Stimulated activated naive CD4-positive, alpha-beta T cell treated with Interleukin-2 at 50 U/mL for 16 hours (primary cell): Measurements from ENCODE around the gene AKIRIN1.
"Not testable (repeated sequence)": the region's sequence is repeated elsewhere in the genome, so short reads cannot be mapped to it uniquely, and the experiment has no call there.

Experiments used
- DNase-seq: peaks from one replicate; lab custom pipeline; 2025; lab: John Stamatoyannopoulos, UW

The AKIRIN1 gene

DNA sequence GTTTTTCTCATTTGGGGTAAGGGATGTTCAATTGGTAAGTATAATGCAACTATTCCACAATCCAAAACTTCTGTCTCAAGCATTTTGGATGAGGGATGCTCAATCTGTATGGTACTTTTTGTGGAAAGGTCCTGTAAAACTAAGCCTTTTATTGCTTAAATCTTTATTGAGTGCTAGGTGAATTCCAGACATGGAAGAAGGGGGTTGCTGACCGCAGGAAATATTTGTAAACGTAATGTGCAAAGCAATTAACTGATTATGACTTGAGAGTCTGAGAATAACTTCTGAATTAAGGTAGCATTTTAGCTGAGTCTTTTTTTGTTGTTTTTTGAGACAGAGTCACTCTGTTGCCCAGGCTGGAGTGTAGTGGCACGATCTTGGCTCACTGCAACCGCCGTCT is 3.1 kb downstream of the AKIRIN1 start:
- no peak for DNase-seq

DNA sequence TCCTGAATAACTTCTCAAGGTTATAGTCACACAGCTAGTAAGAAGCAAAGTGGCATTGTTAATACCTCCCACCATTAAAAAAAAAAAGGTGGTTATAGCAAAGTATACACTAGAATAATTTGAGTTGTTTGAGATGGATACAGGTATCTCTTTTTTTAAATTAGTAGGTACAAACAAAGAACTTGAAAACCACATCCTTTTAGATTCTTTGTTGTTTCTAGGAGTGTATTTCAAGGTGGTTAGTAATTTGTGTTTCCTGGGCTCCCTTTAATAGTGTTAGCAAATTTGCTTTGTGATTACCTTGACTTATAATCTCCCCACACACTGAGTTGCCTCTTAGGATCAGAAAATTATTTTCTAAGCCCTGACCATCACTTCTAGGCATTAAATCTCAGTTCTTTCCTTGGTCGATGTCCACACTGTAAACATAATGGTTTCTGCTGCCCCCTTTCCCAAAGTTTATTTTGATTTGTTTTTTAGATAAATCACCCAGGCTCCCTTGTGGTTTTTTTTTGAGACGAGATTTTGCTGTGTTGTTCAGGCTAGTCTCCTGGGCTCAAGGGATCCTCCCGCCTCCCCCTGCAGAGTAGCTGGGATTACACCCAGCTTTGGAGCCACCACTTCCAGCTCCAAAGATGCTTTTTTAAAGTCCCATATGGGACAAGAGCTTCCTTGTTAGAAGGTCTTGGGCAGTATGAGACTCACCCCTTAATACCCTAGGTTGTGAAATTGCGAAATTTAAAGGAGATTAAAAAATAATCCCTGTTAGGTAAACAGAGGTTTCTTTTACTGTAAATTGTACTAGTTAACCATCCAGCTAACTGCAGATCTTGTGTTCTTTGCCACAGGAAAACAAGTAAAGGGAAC is 6.2 kb downstream of the AKIRIN1 start:
- no peak for DNase-seq

DNA sequence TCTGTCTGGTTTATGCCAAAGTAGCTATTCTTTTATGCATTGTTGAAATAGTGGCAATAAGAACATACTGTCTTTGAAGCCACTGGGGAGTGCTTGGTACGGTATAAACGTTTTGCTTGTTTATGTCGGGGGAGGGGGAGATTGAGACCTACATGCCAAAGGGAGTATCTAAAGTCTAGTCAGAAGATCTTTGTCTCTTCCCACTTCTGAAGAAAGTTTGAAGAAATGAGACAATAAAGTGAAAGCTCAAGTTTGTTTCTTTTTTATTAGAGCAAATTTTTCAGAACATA is 6.8 kb downstream of the AKIRIN1 start:
- no peak for DNase-seq

DNA sequence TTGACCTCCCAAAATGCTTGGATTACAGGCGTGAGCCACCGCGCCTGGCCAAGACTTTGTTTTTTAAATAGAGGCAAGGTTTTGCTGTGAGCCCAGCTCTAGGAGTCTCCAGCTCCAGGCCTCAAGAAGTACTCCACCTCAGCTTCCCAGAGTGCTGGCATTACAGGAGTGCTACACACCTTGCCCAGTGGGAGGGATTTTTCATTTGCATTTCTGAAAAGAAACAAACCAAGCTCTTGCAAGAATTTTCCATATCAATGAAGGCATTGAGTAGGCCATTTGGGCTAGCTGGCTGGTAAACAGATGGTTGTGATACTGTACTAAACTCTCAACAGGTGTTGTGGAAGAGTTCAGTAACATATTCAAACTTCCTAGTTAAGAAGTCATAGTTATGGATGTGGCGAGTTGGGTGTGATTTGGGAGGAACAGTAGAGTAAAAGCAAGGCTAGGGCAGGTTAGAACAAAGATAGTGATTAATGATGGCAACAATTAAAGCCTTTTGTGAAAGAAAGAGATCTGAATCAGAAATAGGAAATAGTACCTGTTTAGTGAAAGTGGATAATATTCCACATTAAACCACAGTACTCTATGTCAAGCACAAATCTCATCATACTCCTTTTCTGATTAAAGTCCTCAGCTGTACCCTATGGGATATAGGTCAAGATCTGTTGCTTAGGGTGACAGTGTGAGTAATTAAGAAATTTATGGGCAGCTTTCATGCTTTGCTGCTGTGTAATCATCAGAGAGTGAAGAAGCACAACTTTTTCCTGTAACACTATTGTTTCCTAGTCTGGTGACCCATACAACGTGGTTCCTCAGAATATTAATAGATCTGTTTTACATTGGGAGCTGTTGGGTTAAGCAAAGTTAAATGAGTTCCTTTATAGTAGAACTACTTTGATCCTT is 10.7 kb downstream of the AKIRIN1 start:
- no peak for DNase-seq

DNA sequence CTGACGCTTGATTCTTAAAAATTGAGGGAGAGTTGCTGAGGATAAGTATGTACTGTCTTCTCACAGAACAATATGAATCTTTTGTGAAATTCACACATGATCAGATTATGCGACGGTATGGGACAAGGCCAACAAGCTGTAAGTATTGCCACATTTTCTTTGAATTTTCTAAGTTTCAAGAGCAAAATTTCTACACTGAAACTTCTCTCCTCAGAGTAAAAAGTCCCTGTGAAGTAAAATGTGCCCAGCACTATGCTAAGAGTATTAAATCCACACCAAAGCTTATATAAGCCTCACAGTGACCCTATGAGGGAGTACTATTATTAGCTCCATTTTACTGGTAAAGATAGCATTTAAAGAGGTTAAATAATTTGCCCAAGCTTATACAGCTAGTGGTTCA is 12.2 kb downstream of the AKIRIN1 start:
- no peak for DNase-seq

DNA sequence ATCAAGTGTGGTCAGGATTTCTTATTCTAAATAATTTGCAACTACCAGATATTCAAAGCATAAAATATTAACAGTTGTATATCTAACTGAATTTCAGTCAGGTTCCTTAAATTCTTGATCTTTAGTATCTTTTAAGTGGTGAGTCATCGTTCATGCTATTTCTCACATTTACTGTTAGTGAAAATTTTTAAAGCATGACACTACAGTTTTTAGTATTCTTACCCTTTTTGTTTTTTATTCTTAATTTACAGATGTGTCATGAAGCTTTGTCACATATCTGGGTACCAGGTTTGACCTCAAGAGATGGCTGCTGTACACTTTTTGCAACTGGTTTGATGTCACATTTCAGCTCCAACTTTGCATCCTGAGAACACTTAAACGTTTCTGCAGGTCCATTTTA is 12.7 kb downstream of the AKIRIN1 start:
- DNase-seq: no peak

DNA sequence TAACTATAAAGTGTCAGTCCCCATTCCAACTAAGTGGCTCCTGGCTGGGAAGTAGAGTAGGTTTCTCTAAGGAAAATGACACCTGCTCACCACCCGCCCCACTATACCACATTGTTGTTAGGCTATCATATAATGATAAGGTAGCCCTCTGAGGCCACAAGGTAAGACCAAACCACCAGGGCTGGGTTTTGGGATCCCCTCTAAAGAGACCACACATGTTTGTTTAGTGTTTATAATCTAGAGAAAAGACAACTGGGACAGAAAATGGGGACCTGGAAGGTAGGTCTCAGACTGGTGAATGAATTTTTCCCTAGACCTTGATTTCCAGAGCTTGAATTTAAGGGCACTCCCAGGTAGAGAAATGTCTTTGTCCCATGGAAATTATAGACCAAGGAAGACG is 15.2 kb downstream of the AKIRIN1 start:
- DNase-seq: no peak

DNA sequence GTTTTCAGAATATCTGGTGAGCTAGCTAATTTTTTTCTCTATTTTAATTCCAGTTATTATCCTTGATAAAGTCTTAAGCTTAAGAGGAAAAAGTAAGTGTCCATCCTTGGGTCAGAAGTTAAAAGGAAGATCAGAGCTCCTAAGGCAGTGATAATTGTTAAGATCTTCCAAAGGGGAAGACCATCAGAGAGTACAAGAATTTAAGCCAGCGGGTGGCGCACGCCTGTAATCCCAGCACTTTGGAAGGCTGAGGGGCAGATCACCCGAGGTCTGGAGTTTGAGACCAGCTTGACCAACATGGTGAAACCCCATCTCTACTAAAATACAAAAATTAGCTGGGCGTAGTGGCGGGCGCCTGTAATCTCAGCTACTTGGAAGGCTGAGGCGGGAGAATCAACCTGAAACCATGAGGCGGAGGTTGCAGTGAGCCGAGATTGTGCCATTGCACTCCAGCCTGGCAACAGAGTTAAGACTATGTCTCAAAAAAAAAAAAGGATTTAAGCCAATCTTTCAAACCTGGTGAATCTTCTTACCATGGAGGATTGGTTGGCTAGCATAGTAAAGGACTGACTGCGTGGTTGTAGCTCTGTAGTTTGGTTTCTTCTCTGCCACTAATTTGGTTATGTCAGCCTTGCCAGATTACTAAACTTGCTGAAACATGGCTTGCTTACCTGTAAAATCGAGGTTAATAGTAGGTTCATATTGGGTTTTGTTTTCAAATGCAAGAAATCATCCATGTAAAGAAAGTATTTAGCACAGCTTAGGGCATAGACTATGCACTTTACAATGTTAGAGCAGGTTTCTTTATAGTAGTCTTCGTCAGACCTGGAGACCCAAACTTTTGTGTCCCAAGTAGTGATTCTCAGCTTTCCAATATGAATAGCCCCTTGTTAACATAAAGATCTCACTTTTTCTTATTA is 15.9 kb downstream of the AKIRIN1 start:
- DNase-seq: no peak

DNA sequence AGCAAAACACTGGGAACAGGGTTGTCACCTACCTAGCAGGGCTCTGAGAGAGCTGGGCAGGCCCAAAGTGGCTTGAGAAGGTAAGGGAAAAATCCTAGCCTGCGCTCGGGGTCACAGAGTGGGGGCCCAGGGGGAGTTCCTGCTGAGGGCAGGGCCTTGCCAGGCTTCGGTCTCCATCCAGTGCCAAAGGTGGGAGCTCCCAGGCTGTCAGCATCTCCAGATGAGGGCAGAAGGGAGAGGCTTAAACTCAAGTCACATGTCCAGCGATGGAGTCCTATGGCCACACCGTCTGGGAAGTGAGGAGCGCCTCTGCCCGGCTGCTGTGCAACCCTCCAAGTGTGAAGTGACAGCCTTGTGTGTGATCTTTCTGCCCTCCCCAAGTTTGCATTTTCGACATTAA is 23.9 kb downstream of the AKIRIN1 start:
- not testable (repeated sequence) for DNase-seq

DNA sequence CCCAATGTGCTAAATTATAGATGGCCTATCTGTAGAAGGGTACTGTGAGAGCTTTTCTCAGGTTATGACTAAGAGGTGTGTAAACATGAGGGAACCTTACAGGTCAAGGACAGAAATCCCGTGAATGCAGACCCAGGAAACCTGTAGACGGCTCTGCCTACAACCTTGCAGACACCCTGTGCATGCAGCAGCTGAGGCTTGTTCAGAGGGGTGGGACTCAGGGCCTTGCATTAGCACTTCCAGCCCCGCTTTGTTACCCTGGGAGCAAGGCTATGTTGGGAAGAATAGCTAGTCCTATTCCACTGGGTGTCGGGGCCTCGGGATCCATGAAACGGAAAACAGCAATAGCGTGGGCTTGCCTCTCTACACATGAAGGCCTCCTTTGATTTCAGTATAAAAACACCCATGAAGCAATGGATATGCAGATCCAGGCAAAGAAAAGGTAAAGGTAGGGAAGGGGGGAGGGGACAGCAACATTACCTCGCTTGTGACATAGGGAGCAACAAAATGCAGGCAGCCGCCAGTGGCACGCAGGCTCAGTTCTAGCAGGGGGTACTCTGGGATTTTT is 25.6 kb downstream of the AKIRIN1 start:
- no peak for DNase-seq

DNA sequence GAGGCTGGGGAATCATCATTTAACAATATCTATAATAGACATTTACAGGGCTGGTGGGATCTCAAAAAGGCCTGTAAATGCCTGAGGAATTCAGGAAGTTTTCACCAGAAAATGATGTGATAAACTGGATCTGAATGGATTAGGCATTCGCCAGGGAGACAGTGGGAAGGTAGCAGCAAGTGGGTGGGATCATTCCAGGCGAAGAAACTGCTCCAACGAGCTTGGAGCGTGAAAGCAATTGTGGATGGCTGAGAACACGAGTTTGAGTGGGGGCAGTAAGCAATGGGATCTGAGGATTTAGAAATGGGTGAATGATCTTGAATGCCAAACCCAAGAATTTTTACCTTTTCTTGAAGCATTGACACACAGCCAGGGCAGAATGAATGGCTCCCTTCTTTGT is 26.2 kb downstream of the AKIRIN1 start:
- DNase-seq: no peak

DNA sequence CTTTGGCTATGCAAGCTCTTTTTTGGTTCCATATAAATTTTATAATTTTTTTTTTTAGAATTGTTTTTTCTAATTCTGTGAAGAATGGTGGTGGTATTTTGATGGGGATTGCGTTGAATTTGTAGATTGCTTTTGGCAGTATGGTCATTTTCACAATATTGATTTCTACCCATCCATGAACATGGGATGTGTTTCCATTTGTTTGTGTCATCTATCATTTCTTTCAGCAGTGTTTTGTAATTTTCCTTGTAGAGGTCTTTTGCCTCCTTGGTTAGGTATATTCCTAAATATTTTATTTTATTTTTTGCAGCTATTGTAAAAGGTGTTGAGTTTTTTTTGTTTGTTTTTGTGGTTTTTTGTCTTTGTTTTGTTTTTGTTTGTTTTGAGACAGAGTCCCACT is 29.4 kb downstream of the AKIRIN1 start:
- DNase-seq: not testable (repeated sequence)

DNA sequence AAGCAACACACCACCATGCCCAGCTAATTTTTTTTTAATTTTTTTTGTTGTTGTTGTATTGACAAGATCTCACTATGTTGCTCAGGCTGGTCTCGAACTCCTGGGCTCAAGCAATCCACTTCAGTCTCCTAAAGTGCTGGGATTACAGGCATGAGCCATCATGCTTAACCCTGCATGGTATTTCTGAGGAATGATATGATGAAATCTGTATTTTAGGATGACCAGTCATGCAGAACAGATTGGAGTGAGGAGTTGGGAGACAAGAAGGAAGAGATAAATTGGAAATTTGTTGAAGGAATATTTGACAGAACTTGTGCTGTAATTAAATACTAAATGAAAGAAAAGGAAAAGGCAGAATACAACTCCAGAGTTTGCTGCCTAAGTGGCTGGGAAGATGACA is 30.4 kb downstream of the AKIRIN1 start:
- no peak for DNase-seq

DNA sequence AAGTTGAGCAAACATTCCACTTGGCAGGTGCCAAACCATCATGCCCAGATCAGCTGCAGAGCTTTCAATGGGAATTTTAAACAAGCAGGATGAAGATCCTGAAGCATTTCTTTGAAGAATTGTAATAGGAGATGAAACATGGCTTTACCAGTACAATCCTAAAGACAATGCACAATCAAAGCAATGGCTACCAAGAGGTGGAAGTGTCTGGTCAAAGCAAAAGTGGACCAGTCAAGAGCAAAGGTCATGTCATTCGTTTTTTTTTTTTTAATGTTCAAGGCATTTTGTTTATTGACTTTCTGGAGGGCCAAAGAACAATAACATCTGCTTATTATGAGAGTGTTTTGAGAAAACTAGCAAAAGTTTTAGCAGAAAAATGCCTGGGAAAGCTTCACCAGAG is 32.1 kb downstream of the AKIRIN1 start:
- no peak for DNase-seq

DNA sequence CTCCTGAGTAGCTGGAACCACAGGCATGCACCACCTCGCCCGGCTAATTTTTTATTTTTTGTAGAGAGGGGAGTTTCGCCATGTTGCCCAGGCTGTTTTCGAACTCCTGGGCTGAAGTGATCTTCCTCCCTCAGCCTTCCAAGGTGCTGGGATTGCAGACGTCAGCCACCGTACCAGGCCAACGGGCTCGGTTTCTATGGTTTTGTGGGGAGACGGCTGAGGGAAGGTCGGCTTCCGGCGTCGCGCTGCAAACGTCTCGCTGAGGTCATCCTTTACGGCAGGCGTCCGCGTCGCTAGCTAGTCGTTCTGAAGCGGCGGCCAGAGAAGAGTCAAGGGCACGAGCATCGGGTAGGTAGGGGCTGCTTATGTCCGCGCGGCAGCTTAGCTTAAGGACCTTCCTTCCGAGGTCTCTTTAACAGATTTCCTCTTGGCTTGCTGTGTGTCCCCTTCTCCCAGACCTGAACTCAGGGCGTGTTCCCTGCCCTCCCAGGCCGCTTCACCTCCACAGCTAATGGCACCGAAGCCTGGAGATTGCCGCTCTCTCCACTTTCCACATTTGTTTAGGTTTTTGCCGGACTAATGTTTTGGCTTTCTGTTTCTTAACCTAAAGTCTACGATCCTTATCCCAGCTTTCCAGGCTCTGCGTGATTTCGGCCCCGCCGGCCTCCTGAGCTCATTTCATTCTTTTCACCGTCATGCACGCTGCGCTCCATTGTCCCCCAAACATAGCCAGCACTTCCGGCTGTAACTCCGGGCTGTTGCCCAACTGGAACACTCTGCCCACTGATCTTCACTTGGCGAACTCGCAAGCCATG is 35.2 kb downstream of the AKIRIN1 start, which contains the start of gene NDUFS5:
TSS of gene NDUFS5 (plus strand) at position 300 of the 815 bp plus-strand sequence. CDS start 2,375 bp downstream, outside the sequence.
- peak; percentile 78 for DNase-seq

DNA sequence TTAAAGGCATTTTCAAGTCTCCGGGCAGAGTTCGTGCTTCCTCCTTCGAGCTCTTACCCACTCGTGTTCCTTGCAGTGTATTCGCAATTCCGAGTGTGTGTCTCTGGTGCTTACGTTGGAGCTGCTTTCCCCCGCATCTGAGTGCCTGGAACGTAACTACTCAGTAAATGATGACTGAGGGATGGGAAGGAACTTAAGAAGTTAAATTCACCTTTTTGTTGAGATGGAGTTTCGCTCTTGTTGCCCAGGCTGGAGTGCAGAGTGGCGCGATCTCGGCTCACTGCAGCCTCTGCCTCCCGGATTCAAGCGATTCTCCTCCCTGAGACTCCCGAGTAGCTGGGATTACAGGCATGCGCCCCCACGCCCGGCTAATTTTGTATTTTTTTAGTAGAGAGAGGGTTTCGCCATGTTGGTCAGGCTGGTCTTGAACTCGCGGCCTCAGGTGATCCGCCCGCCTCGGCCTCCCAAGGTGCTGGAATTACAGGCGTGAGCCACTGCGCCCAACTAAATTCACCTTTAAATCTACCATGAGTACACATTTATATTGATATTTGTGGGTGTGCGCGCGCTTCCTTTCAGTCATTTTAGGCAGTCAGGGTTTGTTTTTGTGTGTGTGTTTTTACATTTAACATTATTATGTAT is 35.9 kb downstream of the AKIRIN1 start:
- DNase-seq: no peak

DNA sequence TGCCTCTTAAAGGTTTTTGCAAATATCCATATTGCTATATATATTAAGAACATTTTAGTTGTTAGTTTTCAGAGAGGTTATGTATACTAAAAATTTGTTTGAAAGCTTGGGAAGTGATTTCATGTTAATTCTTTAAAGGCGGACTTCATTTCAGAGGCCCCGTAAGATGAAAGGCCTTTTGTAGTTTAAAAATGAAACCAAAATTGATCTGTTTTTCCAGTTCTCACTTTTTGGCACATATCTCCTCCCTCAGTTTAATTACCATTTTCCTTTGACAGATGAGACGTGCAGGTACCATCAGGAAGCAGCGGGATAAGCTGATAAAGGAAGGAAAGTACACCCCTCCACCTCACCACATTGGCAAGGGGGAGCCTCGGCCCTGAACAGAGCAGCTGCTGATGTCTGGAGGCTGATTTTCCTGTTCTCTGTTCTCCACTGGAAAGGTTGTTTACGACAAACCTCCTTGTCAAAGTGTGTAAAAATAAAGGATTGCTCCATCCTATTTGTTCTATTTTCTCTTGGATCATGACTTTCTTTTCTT is 43.1 kb downstream of the AKIRIN1 start:
- DNase-seq: no peak

DNA sequence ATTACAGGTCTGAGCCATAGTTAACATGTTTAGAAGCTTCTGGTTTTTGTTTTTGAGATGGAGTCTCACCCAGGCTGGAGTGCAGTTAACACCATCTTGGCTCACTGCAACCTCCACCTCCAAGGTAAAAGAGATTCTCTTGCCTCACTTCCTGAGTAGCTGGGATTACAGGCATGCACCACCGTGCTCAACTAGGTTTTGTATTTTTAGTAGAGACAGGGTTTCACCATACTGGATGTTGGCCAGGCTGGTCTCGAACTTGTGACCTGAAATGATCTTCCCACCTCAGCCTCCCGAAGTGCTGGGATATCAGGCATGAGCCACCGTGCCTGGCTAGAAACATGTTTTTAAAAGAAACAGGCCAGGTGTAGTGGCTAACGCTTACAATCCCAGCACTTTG is 45.6 kb downstream of the AKIRIN1 start:
- no peak for DNase-seq

DNA sequence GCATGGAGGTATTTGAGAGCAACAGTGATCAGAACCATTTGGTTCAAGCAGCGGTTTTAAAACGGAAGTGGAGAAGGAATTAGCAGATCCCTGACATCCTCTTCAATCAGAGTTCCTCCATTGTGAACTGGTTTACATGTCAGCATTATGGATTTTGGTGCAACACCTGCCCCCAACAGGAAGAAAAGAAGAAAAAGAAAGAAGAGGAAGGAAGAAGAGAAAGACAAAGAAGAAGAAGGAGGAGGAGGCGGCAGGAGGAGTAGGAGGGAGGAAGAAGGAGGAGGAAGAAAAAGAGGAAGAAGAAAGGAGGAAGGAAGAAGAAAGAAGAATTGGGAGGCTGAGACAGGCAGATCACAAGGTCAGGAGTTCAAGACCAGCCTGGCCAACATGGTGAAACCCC is 52.4 kb downstream of the AKIRIN1 start:
- DNase-seq: no peak

DNA sequence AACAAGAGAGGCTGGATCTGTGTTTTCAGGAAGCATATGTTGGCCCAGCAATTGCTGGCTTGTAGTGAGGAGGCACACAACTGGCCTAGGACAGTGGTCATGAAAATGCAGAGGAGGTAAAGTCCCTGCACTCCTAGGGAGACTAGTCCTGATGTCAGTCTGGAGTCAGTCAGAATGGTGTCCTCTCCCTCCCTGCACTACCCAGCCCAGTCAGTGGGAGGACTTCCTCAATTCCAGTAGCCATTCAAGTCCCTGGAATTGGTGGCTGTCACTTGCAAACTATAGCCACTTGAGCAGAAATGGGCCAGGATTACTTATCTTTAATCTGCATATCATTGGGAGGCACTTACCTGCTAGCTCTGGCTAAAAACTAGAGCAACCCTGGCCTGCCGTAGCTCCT is 53.7 kb downstream of the AKIRIN1 start:
- no peak for DNase-seq
